Liver (tissue), 9 donors: ENCODE measurements around the gene PEX14. TPM values are rescaled to one million over a fixed set of nuclear protein-coding genes. Genes with fewer than 3 reads are reported as not detected.

ENCODE experiments used
- DNase-seq: peaks from one replicate; pipeline ENCODE4 v3.0.0-alpha.2; 2017; ENCODE audit warnings: low spot score
- H3K27ac ChIP-seq, 2 donors: one replicate each; pipeline ENCODE4 v1.7.0; 2013; ENCODE audit warnings: inconsistent platforms in 2 of 2, low read length in 2 of 2, control low read depth in 1 of 2, low read depth in 1 of 2, mild to moderate bottlenecking in 1 of 2
- H3K27me3 ChIP-seq, 4 donors: one replicate each; pipeline versions ENCODE4 v1.6.1 to v1.7.0; 2013; ENCODE audit warnings: low read length in 3 of 4, inconsistent platforms in 1 of 4, mild to moderate bottlenecking in 1 of 4, moderate library complexity in 1 of 4; ENCODE audit not compliant: control insufficient read depth in 4 of 4, insufficient read depth in 4 of 4
- H3K36me3 ChIP-seq, 4 donors: one replicate each; pipeline versions ENCODE4 v1.6.1 to v1.7.0; 2013; ENCODE audit warnings: low read length in 3 of 4, mild to moderate bottlenecking in 3 of 4, low read depth in 1 of 4, moderate library complexity in 1 of 4; ENCODE audit not compliant: control insufficient read depth in 4 of 4, insufficient read depth in 3 of 4
- H3K4me1 ChIP-seq, 4 donors: one replicate each; pipeline versions ENCODE4 v1.6.1 to v1.7.0; 2013; ENCODE audit warnings: low read length in 3 of 4, mild to moderate bottlenecking in 3 of 4, moderate library complexity in 1 of 4; ENCODE audit not compliant: control insufficient read depth in 4 of 4, insufficient read depth in 4 of 4
- H3K4me3 ChIP-seq, 3 donors: one replicate each; pipeline versions ENCODE4 v1.6.1 to v1.7.0; 2013; ENCODE audit warnings: low read length in 3 of 3, control low read depth in 1 of 3, low read depth in 1 of 3, mild to moderate bottlenecking in 1 of 3
- H3K9ac ChIP-seq, 2 donors: one replicate each; pipeline ENCODE4 v1.7.0; 2013; ENCODE audit warnings: low read length in 2 of 2, mild to moderate bottlenecking in 2 of 2, moderate library complexity in 2 of 2, control low read depth in 1 of 2, low read depth in 1 of 2
- H3K9me3 ChIP-seq, 4 donors: one replicate each; pipeline versions ENCODE4 v1.6.1 to v1.7.0; 2013; ENCODE audit warnings: low read length in 3 of 4; ENCODE audit not compliant: control insufficient read depth in 4 of 4
- EGR1 ChIP-seq, 2 donors: IDR thresholded peaks; 2 replicates each; pipeline ENCODE4 v1.6.1; 2016 to 2018; ENCODE audit warnings: antibody characterized with exemption in 2 of 2, low read depth in 2 of 2
- FOXA1 ChIP-seq: IDR thresholded peaks from 2 replicates; pipeline ENCODE4 v1.6.1; 2016; ENCODE audit warnings: antibody characterized with exemption
- FOXA2 ChIP-seq: IDR thresholded peaks from 2 replicates; pipeline ENCODE4 v1.6.1; 2016; ENCODE audit warnings: antibody characterized with exemption
- GABPA ChIP-seq, 2 donors: IDR thresholded peaks in 1 of 2; conservative IDR thresholded peaks in 1 of 2; 2 replicates each; pipeline ENCODE4 v1.6.1; 2016; ENCODE audit warnings: antibody characterized with exemption in 2 of 2, mild to moderate bottlenecking in 1 of 2, moderate library complexity in 1 of 2
- HNF4A ChIP-seq, 2 donors: conservative IDR thresholded peaks; 2 replicates each; pipeline ENCODE4 v1.6.1; 2016; ENCODE audit warnings: antibody characterized with exemption in 2 of 2, mild to moderate bottlenecking in 2 of 2
- HNF4G ChIP-seq: IDR thresholded peaks from 2 replicates; pipeline ENCODE4 v1.6.1; 2016; ENCODE audit warnings: antibody characterized with exemption
- JUND ChIP-seq, 2 donors: IDR thresholded peaks; 2 replicates each; pipeline ENCODE4 v1.6.1; 2016; ENCODE audit warnings: antibody characterized with exemption in 2 of 2
- NR2F2 ChIP-seq: IDR thresholded peaks from 2 replicates; pipeline ENCODE4 v1.6.1; 2016; ENCODE audit warnings: antibody characterized with exemption
- RAD21 ChIP-seq, 2 donors: IDR thresholded peaks; 2 replicates each; pipeline ENCODE4 v1.6.1; 2016; ENCODE audit warnings: antibody characterized with exemption in 2 of 2, mild to moderate bottlenecking in 2 of 2
- RXRA ChIP-seq, 2 donors: IDR thresholded peaks; 2 replicates each; pipeline ENCODE4 v1.6.1; 2017 to 2018; ENCODE audit warnings: antibody characterized with exemption in 2 of 2, mild to moderate bottlenecking in 1 of 2
- SP1 ChIP-seq: IDR thresholded peaks from 2 replicates; pipeline ENCODE4 v1.6.1; 2018; ENCODE audit warnings: antibody characterized with exemption, mild to moderate bottlenecking
- TAF1 ChIP-seq: conservative IDR thresholded peaks from 2 replicates; pipeline ENCODE4 v1.6.1; 2016; ENCODE audit warnings: antibody characterized with exemption, mild to moderate bottlenecking
- YY1 ChIP-seq: IDR thresholded peaks from 2 replicates; pipeline ENCODE4 v1.6.1; 2016; ENCODE audit warnings: antibody characterized with exemption, mild to moderate bottlenecking
- ZBTB33 ChIP-seq: IDR thresholded peaks from 2 replicates; pipeline ENCODE4 v1.6.1; 2016; ENCODE audit warnings: antibody characterized with exemption
- WGBS: extraction: QIAGEN DNeasy Blood & Tissue Kit; methylation state at CpG from one replicate; pipeline ENCODE4 v1.1.7; 2013; 5-methylcytosine and 5-hydroxymethylcytosine counted together
- polyA plus RNA-seq, 2 donors: library from polyadenylated mRNA; stranded (reverse) in 1 of 2; unstranded in 1 of 2; fragments of 200-250 nt in 1 of 2; fragments of >200 nt in 1 of 2; fragmentation: Nextera tagmentation in 1 of 2; extraction: Ambion mirVana in 1 of 2; gene quantifications; one replicate each; pipeline versions ENCODE4 v1.2.1 to v1.2.3, GENCODE V29; 2013 to 2015
- total RNA-seq, 2 donors: library from RNA; depleted of rRNA; stranded (reverse); fragments of >200 nt; gene quantifications; one replicate each; pipeline ENCODE4 v1.2.3, GENCODE V29; 2014
- TF ChIP-seq, protein P1 (sequence below): IDR thresholded peaks from 2 replicates; pipeline ENCODE4 v1.6.1; 2016; ENCODE audit warnings: antibody characterized with exemption, mild to moderate bottlenecking
- TF ChIP-seq, protein P2 (sequence below): fragments of 150-350 bp; IDR thresholded peaks from 2 replicates; pipeline ENCODE4 v1.5.1; 2017; ENCODE audit warnings: improper control_type of control experiment, low read depth, low read length; ENCODE audit not compliant: missing input control
- TF ChIP-seq, protein P3 (sequence below): IDR thresholded peaks from 2 replicates; pipeline ENCODE4 v1.6.1; 2016; ENCODE audit warnings: antibody characterized with exemption
- TF ChIP-seq, protein P4 (sequence below): IDR thresholded peaks from 2 replicates; pipeline ENCODE4 v1.6.1; 2016; ENCODE audit warnings: antibody characterized with exemption
- donor health status: healthy.
- donor health status: healthy.
- donor health status: healthy.
- donor health status: healthy.
- donor health status: healthy.

PEX14 gene
- total and polyA plus RNA-seq, 4 donors = 7.1 to 16.1 (median 11.7) TPM

DNA sequence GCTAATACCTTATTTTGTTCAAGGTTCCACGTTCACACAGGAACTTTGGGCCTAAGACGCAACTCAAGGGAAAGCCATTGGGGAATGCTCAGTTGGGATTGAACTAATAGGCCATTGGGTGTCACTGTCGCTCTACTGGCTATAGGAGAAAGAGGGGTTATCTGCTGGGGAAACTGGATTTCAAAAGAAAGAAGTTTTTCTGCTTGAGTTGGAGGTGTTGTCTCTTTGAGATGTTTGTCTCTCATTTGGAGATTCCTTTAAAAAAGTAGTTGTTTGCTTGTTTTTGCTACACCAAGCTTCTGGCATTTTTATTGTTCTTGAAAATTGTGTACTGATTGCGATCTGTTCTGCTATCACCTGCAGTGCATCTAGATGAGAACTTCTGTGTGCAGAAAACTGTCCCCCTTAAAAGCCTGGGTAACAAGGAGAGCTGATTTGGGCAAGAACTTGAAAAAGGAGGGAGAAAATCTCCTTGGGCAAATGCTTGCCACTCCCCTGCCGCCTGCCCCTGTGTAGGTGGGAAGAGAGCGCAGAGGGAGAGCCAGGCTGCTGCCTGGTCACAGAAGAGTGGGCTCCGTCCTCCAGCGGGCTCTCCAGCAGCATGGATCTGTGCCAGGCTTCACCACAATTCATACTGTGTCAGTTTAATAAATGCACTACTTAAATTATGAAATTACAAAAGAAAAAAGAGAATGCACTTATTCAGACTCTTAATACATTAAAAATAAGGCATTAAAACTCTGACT is 39.9 kb downstream of the PEX14 start:
- peaks cover 17 to 67% (median 50%) of the 10 kb centered on the region in 4 donors for H3K4me1 ChIP-seq
- H3K27me3 ChIP-seq = no peaks in the 10 kb centered on the region
- no peak overlapping the region for H3K27ac ChIP-seq
- no peak overlapping the region for H3K4me3 ChIP-seq
- peak overlapping the region in 1 of 2 donors; percentile 29 for H3K9ac ChIP-seq
- TF ChIP-seq YY1 = peak; percentile 35
- TF ChIP-seq HNF4G = no peak
- no peak for TF ChIP-seq FOXA2
- TF ChIP-seq EGR1 (IDR thresholded peaks at IDR 0.05; ENCODE audit: low read depth in 2 of 2) = no peak
- TF ChIP-seq, protein P1, sequence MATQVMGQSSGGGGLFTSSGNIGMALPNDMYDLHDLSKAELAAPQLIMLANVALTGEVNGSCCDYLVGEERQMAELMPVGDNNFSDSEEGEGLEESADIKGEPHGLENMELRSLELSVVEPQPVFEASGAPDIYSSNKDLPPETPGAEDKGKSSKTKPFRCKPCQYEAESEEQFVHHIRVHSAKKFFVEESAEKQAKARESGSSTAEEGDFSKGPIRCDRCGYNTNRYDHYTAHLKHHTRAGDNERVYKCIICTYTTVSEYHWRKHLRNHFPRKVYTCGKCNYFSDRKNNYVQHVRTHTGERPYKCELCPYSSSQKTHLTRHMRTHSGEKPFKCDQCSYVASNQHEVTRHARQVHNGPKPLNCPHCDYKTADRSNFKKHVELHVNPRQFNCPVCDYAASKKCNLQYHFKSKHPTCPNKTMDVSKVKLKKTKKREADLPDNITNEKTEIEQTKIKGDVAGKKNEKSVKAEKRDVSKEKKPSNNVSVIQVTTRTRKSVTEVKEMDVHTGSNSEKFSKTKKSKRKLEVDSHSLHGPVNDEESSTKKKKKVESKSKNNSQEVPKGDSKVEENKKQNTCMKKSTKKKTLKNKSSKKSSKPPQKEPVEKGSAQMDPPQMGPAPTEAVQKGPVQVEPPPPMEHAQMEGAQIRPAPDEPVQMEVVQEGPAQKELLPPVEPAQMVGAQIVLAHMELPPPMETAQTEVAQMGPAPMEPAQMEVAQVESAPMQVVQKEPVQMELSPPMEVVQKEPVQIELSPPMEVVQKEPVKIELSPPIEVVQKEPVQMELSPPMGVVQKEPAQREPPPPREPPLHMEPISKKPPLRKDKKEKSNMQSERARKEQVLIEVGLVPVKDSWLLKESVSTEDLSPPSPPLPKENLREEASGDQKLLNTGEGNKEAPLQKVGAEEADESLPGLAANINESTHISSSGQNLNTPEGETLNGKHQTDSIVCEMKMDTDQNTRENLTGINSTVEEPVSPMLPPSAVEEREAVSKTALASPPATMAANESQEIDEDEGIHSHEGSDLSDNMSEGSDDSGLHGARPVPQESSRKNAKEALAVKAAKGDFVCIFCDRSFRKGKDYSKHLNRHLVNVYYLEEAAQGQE = no peak
- TF ChIP-seq GABPA (IDR thresholded peaks at IDR 0.05 in 1 of 2, conservative IDR thresholded peaks at IDR 0.05 in 1 of 2) = no peak
- no peak for TF ChIP-seq SP1
- no peak for TF ChIP-seq HNF4A (conservative IDR thresholded peaks at IDR 0.05)
- TF ChIP-seq, protein P2, sequence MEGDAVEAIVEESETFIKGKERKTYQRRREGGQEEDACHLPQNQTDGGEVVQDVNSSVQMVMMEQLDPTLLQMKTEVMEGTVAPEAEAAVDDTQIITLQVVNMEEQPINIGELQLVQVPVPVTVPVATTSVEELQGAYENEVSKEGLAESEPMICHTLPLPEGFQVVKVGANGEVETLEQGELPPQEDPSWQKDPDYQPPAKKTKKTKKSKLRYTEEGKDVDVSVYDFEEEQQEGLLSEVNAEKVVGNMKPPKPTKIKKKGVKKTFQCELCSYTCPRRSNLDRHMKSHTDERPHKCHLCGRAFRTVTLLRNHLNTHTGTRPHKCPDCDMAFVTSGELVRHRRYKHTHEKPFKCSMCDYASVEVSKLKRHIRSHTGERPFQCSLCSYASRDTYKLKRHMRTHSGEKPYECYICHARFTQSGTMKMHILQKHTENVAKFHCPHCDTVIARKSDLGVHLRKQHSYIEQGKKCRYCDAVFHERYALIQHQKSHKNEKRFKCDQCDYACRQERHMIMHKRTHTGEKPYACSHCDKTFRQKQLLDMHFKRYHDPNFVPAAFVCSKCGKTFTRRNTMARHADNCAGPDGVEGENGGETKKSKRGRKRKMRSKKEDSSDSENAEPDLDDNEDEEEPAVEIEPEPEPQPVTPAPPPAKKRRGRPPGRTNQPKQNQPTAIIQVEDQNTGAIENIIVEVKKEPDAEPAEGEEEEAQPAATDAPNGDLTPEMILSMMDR = peak; percentile 42
- TF ChIP-seq ZBTB33 = no peak
- TF ChIP-seq JUND (IDR thresholded peaks at IDR 0.05) = no peak
- TF ChIP-seq RXRA (IDR thresholded peaks at IDR 0.05) = no peak
- TF ChIP-seq TAF1 = no peak
- TF ChIP-seq, protein P3, sequence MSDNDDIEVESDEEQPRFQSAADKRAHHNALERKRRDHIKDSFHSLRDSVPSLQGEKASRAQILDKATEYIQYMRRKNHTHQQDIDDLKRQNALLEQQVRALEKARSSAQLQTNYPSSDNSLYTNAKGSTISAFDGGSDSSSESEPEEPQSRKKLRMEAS = no peak
- TF ChIP-seq RAD21 (IDR thresholded peaks at IDR 0.05) = peak; percentile 75 to 79
- no peak for TF ChIP-seq FOXA1
- TF ChIP-seq NR2F2 = no peak
- TF ChIP-seq, protein P4, sequence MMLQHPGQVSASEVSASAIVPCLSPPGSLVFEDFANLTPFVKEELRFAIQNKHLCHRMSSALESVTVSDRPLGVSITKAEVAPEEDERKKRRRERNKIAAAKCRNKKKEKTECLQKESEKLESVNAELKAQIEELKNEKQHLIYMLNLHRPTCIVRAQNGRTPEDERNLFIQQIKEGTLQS = no peak
- H3K36me3 ChIP-seq = no peaks in the 10 kb centered on the region
- 82% methylated on average over 8 of the region's 8 CpGs for WGBS
- no peaks in the 10 kb centered on the region for H3K9me3 ChIP-seq
- no peak for DNase-seq
